GM12865 (cell line): Measurements from ENCODE around the gene FRMD3.

Experiments used
- DNase-seq: peaks from one replicate; pipeline ENCODE4 v3.0.0; 2010; ENCODE audit warnings: low read depth
- H3K4me3 ChIP-seq: 2 replicates; pipeline ENCODE4 v1.5.1; 2011; ENCODE audit warnings: mild to moderate bottlenecking, low read depth, low read length, control low read depth
- CTCF ChIP-seq: IDR thresholded peaks from 2 replicates; pipeline ENCODE4 v1.5.1; 2011; ENCODE audit warnings: low read length, control low read depth, low read depth, inconsistent platforms; ENCODE audit not compliant: insufficient read depth; ENCODE audit errors: missing control alignments

The FRMD3 gene

GRCh38 chr9:83330207-83331196 lies 207.7 kb downstream of the FRMD3 start:
- DNase-seq, result peak; percentile 11
- H3K4me3 ChIP-seq, result no peak overlapping the region
- TF ChIP-seq CTCF, result peak; percentile 18

- no peak overlapping the region for H3K4me3 ChIP-seq
- TF ChIP-seq CTCF, result no peak
- no peak for DNase-seq
These were observed 210.2 kb downstream of the FRMD3 start for GRCh38 chr9:83327750-83328622.

- H3K4me3 ChIP-seq, result no peak overlapping the region
- no peak for DNase-seq
- no peak for TF ChIP-seq CTCF
These were observed 210.9 kb downstream of the FRMD3 start for GRCh38 chr9:83327323-83327722.

GRCh38 chr9:83323148-83323547 lies 215.1 kb downstream of the FRMD3 start:
- no peak overlapping the region for H3K4me3 ChIP-seq
- DNase-seq, result no peak

GRCh38 chr9:83322438-83322837 lies 215.8 kb downstream of the FRMD3 start:
- TF ChIP-seq CTCF, result no peak
- no peak for DNase-seq
- H3K4me3 ChIP-seq, result no peak overlapping the region

More at GRCh38 chr9:83323148-83323547, 215.1 kb downstream of the FRMD3 start:
- no peak for TF ChIP-seq CTCF

- no peak overlapping the region for H3K4me3 ChIP-seq
- TF ChIP-seq CTCF, result no peak
- DNase-seq, result no peak
These were observed 221.0 kb downstream of the FRMD3 start for GRCh38 chr9:83317244-83317643.
